Epithelial cell of proximal tubule (primary cell): ENCODE measurements around the gene DENND1C. TPM values are rescaled to one million over a fixed set of nuclear protein-coding genes. Genes with fewer than 3 reads are reported as not detected.
A peak's percentile ranks its signal among the peaks of the same experiment; 100 is the strongest.

Source experiments
- DNase-seq: peaks from one replicate; pipeline ENCODE4 v3.0.0-alpha.2; 2011; ENCODE audit warnings: low read depth
- H3K4me3 ChIP-seq: 2 replicates; pipeline ENCODE4 v1.5.1; 2011; ENCODE audit warnings: low read depth, mild to moderate bottlenecking, low read length
- total RNA-seq: library from RNA; depleted of rRNA; stranded (reverse); fragments of >200 nt; gene quantifications from 2 replicates; pipeline ENCODE4 v1.2.3, GENCODE V29; 2015
- TF ChIP-seq, protein P1 (sequence below): conservative IDR thresholded peaks from 2 replicates; pipeline ENCODE4 v1.5.1; 2012; ENCODE audit warnings: low read depth, mild to moderate bottlenecking, low read length

DENND1C gene
- total RNA-seq, 1 donor from 2014 or later, result 4.4 TPM

DNA sequence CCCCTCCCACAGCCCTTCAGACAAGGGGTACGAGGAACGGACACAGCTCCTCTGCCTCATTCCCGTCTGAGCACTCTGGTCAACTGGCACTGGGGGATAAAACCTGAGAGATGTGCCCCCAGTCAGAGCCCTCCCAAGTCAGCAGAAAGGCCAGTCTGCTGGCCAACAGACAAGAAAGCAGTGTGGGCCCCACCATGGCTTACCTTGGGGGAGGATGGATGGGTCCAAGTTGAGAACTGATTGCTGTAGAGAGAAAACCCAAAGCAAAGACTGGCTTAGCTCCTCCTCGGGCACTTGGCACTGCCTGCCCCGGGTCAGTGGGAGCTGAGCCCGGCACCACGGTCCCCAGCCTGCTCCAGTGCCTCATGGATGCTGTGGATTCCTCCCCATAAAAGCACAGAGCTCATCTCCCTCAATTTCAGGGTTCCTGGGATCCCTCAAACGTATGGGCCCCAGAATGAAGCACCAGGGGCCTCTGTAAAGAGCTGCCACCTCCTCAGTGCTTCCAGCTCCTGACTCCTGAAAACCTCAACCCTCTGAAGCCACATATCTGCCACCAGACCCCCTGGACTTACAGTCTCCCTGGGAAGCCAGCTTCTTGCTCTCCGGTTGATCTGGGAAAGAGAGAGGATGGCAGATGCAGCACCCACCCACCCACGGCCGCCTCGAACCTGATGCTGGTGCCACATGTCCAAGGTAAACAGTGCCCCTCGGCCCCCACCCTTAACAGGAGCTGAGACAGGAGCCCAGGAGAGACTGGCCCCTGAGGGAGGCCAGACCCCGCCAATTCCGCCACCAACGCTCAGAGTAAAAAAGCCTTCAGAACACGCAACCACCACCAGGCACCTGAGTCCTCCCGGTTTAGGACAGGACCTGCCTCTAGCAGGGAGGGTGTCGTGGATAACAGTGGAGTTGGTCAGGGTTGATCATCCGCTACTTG, 60.2 kb downstream of the DENND1C start:
- TF ChIP-seq, protein P1, sequence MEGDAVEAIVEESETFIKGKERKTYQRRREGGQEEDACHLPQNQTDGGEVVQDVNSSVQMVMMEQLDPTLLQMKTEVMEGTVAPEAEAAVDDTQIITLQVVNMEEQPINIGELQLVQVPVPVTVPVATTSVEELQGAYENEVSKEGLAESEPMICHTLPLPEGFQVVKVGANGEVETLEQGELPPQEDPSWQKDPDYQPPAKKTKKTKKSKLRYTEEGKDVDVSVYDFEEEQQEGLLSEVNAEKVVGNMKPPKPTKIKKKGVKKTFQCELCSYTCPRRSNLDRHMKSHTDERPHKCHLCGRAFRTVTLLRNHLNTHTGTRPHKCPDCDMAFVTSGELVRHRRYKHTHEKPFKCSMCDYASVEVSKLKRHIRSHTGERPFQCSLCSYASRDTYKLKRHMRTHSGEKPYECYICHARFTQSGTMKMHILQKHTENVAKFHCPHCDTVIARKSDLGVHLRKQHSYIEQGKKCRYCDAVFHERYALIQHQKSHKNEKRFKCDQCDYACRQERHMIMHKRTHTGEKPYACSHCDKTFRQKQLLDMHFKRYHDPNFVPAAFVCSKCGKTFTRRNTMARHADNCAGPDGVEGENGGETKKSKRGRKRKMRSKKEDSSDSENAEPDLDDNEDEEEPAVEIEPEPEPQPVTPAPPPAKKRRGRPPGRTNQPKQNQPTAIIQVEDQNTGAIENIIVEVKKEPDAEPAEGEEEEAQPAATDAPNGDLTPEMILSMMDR, result no peak
- no peak overlapping the region for H3K4me3 ChIP-seq
- no peak for DNase-seq

DNA sequence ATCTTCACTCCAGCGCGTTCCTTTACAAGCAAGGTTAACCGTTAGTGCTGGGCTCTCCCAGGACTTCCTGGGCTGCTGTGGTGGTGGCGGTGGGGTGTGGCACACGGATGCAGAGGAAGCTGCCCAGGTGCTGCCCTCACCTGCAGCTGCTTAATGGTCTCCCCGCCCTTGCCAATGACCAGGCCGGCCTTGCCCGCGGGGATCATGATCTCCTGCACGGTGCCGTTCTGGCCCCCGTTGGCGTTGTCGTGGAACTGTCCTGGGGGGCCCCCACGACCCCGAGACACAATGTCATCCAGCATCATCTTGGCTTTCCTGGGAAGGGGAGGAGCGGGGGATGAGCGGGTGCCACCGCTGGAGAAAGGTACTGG, 63.0 kb downstream of the DENND1C start:
- TF ChIP-seq, protein P1, result no peak
- H3K4me3 ChIP-seq, result no peak overlapping the region
- DNase-seq, result no peak

DNA sequence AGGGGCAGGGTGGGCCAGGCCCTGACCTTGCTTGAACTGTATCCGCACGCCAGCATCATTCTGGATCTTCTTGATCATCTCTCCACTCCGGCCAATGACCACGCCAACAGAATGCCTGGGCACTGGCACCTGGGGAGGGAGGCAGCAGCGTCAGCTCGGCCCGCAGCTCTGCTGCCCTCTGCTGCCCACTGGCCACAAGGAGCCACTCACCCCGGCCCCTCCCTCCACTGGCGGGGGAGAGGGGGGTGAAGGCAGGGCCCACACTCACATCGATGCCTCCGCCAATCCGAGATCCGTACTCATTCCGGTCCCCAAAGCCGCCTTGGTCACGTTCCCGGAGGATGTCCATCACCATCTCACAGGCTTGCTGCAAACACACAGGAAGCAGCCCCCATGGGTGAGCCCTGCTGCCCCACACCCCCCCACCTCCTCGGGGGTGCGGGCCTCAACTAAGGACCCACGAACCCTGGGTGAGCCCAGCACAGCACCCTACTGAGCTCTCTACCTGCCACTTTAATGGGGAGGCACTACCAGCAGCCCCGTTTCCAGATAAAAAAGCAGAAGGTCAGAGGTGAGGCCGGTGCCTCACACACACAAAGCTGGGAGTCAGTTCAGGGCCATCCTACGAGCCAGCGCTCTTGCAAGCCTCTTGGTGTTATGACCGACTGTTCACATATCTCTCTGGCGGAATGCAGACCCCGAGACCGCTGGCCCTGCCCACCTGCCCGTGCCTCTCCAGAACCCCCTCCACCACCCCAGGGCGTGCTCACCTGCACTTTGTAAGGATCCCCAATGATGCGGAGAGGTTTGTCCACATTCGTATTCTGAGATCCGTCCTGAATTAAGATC, 63.6 kb downstream of the DENND1C start:
- TF ChIP-seq, protein P1, result peak; percentile 58
- DNase-seq, result no peak
- H3K4me3 ChIP-seq, result no peak overlapping the region

Other genes starting within 250 kb of the DENND1C start
- 15.2 and 22.9 TPM in 2 replicates for gene MLLT1, start 201.8 kb downstream of the DENND1C start, total RNA-seq
- gene ACER1, start 148.2 kb downstream of the DENND1C start, total RNA-seq, result not detected in 2 replicates
- gene CLPP, start 120.3 kb downstream of the DENND1C start, total RNA-seq, result 102 and 237 TPM in 2 replicates
- gene ALKBH7, start 109.0 kb downstream of the DENND1C start, total RNA-seq, result 56.4 and 80.7 TPM in 2 replicates
- 0.58 and 5.2 TPM in 2 replicates for gene PSPN, start 105.9 kb downstream of the DENND1C start, total RNA-seq
- gene GTF2F1, start 88.6 kb downstream of the DENND1C start, total RNA-seq, result 42.1 and 42.2 TPM in 2 replicates
- gene KHSRP, start 57.0 kb downstream of the DENND1C start, total RNA-seq, result 96.0 and 296 TPM in 2 replicates
- gene SLC25A41, start 48.0 kb downstream of the DENND1C start, total RNA-seq, result 0.23 TPM in 1 of 2 replicates, not detected in the other
- 34.1 and 53.1 TPM in 2 replicates for gene SLC25A23, start 22.0 kb downstream of the DENND1C start, total RNA-seq
- 58.9 and 63.1 TPM in 2 replicates for gene CRB3, start 17.5 kb downstream of the DENND1C start, total RNA-seq
- gene TUBB4A, start 20.5 kb upstream of the DENND1C start, total RNA-seq, result 0.72 and 3.1 TPM in 2 replicates
- gene TNFSF9, start 49.2 kb upstream of the DENND1C start, total RNA-seq, result 12.5 and 18.1 TPM in 2 replicates
- gene CD70, start 109.4 kb upstream of the DENND1C start, total RNA-seq, result 6.8 and 9.7 TPM in 2 replicates
- not detected in 2 replicates for gene TNFSF14, start 188.4 kb upstream of the DENND1C start, total RNA-seq
- gene C3, start 238.9 kb upstream of the DENND1C start, total RNA-seq, result 10.0 and 16.1 TPM in 2 replicates